HepG2 (cell line): ENCODE measurements around the gene GNAI2. TPM values are rescaled to one million over a fixed set of nuclear protein-coding genes. Genes with fewer than 3 reads are reported as not detected.

Source experiments
- DPF2 ChIP-seq: sonication (generic); formaldehyde crosslinking; IDR thresholded peaks from 2 replicates; pipeline ENCODE4 v1.4.0; 2020; ENCODE audit warnings: mild to moderate bottlenecking, low read depth, missing genetic modification reagents, borderline replicate concordance
- EP300 ChIP-seq, 3 experiments: sonication (generic) in 1 of 3; formaldehyde crosslinking in 1 of 3; IDR thresholded peaks; 2 replicates each; pipeline versions ENCODE4 v1.5.1 to v1.6.1; 2011 to 2020; ENCODE audit warnings: low read depth in 2 of 3, low read length in 2 of 3, borderline replicate concordance in 1 of 3, improper control_type of control experiment in 1 of 3, mild to moderate bottlenecking in 1 of 3, missing genetic modification reagents in 1 of 3, moderate library complexity in 1 of 3
- FOXK1 ChIP-seq: sonication (generic); formaldehyde crosslinking; IDR thresholded peaks from 2 replicates; pipeline ENCODE4 v1.4.0; 2020; ENCODE audit warnings: low read depth, missing genetic modification reagents, borderline replicate concordance
- LCORL ChIP-seq, 2 experiments: fragments of 450-650 bp in 1 of 2; sonication (generic) in 1 of 2; formaldehyde crosslinking in 1 of 2; IDR thresholded peaks; 2 replicates each; pipeline versions ENCODE4 v1.5.0 to v1.6.1; 2017 to 2020; ENCODE audit warnings: antibody characterized with exemption in 1 of 2, missing genetic modification reagents in 1 of 2
- NR2F2 ChIP-seq: IDR thresholded peaks from 2 replicates; pipeline ENCODE4 v1.6.1; 2012; ENCODE audit warnings: low read depth, inconsistent platforms, borderline replicate concordance
- PTBP1 ChIP-seq: fragments of 200-400 bp; formaldehyde crosslinking; IDR thresholded peaks from 2 replicates; pipeline ENCODE4 v1.6.1; 2018; ENCODE audit warnings: low read length, low read depth; ENCODE audit not compliant: poor library complexity, severe bottlenecking
- RNF2 ChIP-seq: fragments of 450-650 bp; conservative IDR thresholded peaks from 2 replicates; pipeline ENCODE4 v1.6.1; 2016; ENCODE audit warnings: low read depth
- SNAPC2 ChIP-seq: sonication (generic); formaldehyde crosslinking; IDR thresholded peaks from 2 replicates; pipeline ENCODE4 v1.8.1; 2022; ENCODE audit warnings: mild to moderate bottlenecking, missing genetic modification reagents
- SNAPC5 ChIP-seq: sonication (generic); formaldehyde crosslinking; IDR thresholded peaks from 2 replicates; pipeline ENCODE4 v1.8.1; 2023; ENCODE audit warnings: mild to moderate bottlenecking, missing genetic modification reagents, borderline replicate concordance
- ZBTB14 ChIP-seq: sonication (generic); formaldehyde crosslinking; IDR thresholded peaks from 2 replicates; pipeline ENCODE4 v1.4.0; 2020; ENCODE audit warnings: missing genetic modification reagents
- ZBTB26 ChIP-seq: IDR thresholded peaks from 2 replicates; pipeline ENCODE4 v1.6.1; 2016; ENCODE audit warnings: missing compliant biosample characterization, missing genetic modification reagents, borderline replicate concordance
- ZFP62 ChIP-seq: sonication (generic); formaldehyde crosslinking; IDR thresholded peaks from 2 replicates; pipeline ENCODE4 v1.4.0; 2020; ENCODE audit warnings: missing genetic modification reagents
- ZFYVE20 ChIP-seq: sonication (generic); formaldehyde crosslinking; IDR thresholded peaks from 2 replicates; pipeline ENCODE4 v1.8.0; 2023; ENCODE audit warnings: low read depth, mild to moderate bottlenecking, moderate library complexity, missing genetic modification reagents, borderline replicate concordance
- ZNF12 ChIP-seq: sonication (generic); formaldehyde crosslinking; IDR thresholded peaks from 2 replicates; pipeline ENCODE4 v1.5.0; 2020; ENCODE audit warnings: missing genetic modification reagents
- ZNF253 ChIP-seq: sonication (generic); formaldehyde crosslinking; IDR thresholded peaks from 2 replicates; pipeline ENCODE4 v1.8.0; 2022; ENCODE audit warnings: mild to moderate bottlenecking, missing genetic modification reagents, borderline replicate concordance
- ZNF263 ChIP-seq: sonication (generic); formaldehyde crosslinking; IDR thresholded peaks from 2 replicates; pipeline ENCODE4 v1.4.0; 2020; ENCODE audit warnings: missing genetic modification reagents
- ZNF337 ChIP-seq: sonication (generic); formaldehyde crosslinking; IDR thresholded peaks from 2 replicates; pipeline ENCODE4 v1.5.1; 2020; ENCODE audit warnings: missing genetic modification reagents, low read depth, mild to moderate bottlenecking, borderline replicate concordance
- ZNF383 ChIP-seq: sonication (generic); formaldehyde crosslinking; IDR thresholded peaks from 2 replicates; pipeline ENCODE4 v1.4.0; 2020; ENCODE audit warnings: missing genetic modification reagents, mild to moderate bottlenecking, borderline replicate concordance
- ZNF432 ChIP-seq: sonication (generic); formaldehyde crosslinking; IDR thresholded peaks from 2 replicates; pipeline ENCODE4 v1.5.0; 2020; ENCODE audit warnings: missing genetic modification reagents, mild to moderate bottlenecking, borderline replicate concordance
- ZNF446 ChIP-seq: sonication (generic); formaldehyde crosslinking; IDR thresholded peaks from 2 replicates; pipeline ENCODE4 v1.5.0; 2020; ENCODE audit warnings: mild to moderate bottlenecking, missing genetic modification reagents
- ZNF841 ChIP-seq: sonication (generic); formaldehyde crosslinking; IDR thresholded peaks from 2 replicates; pipeline ENCODE4 v1.8.1; 2023; ENCODE audit warnings: missing genetic modification reagents, borderline replicate concordance
- polyA plus RNA-seq, 8 experiments: library from polyadenylated mRNA; depleted of rRNA in 3 of 8; stranded (reverse) in 7 of 8; unstranded in 1 of 8; fragments of >200 nt; fragmentation: Illumina TruSeq in 4 of 8; extraction: Trizol in 4 of 8; gene quantifications; 2 replicates each; pipeline versions ENCODE4 v1.2.1 to v1.2.3, GENCODE V29; 2011 to 2016; ENCODE audit warnings: low read depth in 4 of 8, missing spikeins in 1 of 8, mixed read lengths in 1 of 8; ENCODE audit not compliant: insufficient read depth in 1 of 8
- total RNA-seq, 5 experiments: library from RNA; depleted of rRNA; stranded (reverse); fragments of >200 nt; fragmentation: Illumina TruSeq; extraction: Trizol; gene quantifications; 2 replicates each; pipeline ENCODE4 v1.2.3, GENCODE V29; 2016; ENCODE audit warnings: low read depth in 1 of 5

Gene GNAI2
- total and polyA plus RNA-seq, 2 of the 13 experiments (the other 11 are each of a cell fraction or from before 2014, with no cell fraction given) = 51.1 to 66.2 TPM

GRCh38 chr3:50263478-50264382 lies 27.7 kb downstream of the GNAI2 start (continued):
- TF ChIP-seq ZBTB14 (CRISPR knock-in tag) = no peak
- no peak for TF ChIP-seq ZFYVE20
- no peak for TF ChIP-seq ZNF263
- TF ChIP-seq LCORL (IDR thresholded peaks at IDR 0.05) = no peak
- 0 out of 2 replicates have a peak, but pooled peaks have one; percentile 53 for TF ChIP-seq LCORL (CRISPR knock-in tag; IDR thresholded peaks at IDR 0.05)
- TF ChIP-seq FOXK1 (CRISPR knock-in tag) = no peak
- no peak for TF ChIP-seq ZBTB26 (CRISPR knock-in tag)
- TF ChIP-seq SNAPC5 (CRISPR knock-in tag) = no peak
- no peak for TF ChIP-seq NR2F2
- TF ChIP-seq PTBP1 = no peak
- peak in 1 of 2 experiments; percentile 52; a peak in 1 of 4 replicates for TF ChIP-seq EP300 (IDR thresholded peaks at IDR 0.05; ENCODE audit: low read depth in 2 of 2, low read length in 2 of 2)
- TF ChIP-seq EP300 (CRISPR knock-in tag; IDR thresholded peaks at IDR 0.05; ENCODE audit: borderline replicate concordance) = no peak
- TF ChIP-seq DPF2 = peak; percentile 20; the same call in 1 of the 2 replicates
- no peak for TF ChIP-seq SNAPC2 (CRISPR knock-in tag)
- TF ChIP-seq RNF2 = no peak
- TF ChIP-seq ZNF383 (CRISPR knock-in tag) = no peak
- no peak for TF ChIP-seq ZNF337 (CRISPR knock-in tag)
- TF ChIP-seq ZNF432 (CRISPR knock-in tag) = no peak
- no peak for TF ChIP-seq ZNF446
- TF ChIP-seq ZNF841 = no peak
- no peak for TF ChIP-seq ZFP62
- no peak for TF ChIP-seq ZNF12 (CRISPR knock-in tag)
- no peak for TF ChIP-seq ZNF253
